HCT116 (cell line): Measurements from ENCODE around the gene ZMYND12. TPM values are rescaled to one million over a fixed set of nuclear protein-coding genes. Genes with fewer than 3 reads are reported as not detected.

Experiments used
- ATAC-seq: fragments of 200-7000 bp; cut with Tn5 transposase; 2 replicates; pipeline ENCODE4 v1.9.1; 2020; ENCODE audit warnings: mild to moderate bottlenecking, moderate library complexity
- BruUV-seq: library from RNA; stranded (reverse); fragments of 400-500 nt; replicated peaks from 2 replicates; lab custom pipeline; 2021; lab: Mats Ljungman, UMichigan
- CTCF ChIA-PET: fragments of 300-600 bp; sonication (Branson Sonifier 250); formaldehyde crosslinking; loops from one replicate; lab custom pipeline; 2021; ENCODE audit warnings: antibody characterized with exemption; lab: Charles Lee
- POLR2A ChIA-PET: fragments of 300-600, 350-600 bp; sonication (Branson Sonifier 250); formaldehyde crosslinking; loops from one replicate; lab custom pipeline; 2021; ENCODE audit warnings: antibody characterized with exemption; lab: Charles Lee
- RAD21 ChIA-PET, 2 experiments: fragments of 300-600 bp; sonication (Branson Sonifier 250); formaldehyde crosslinking; loops; one replicate each; lab custom pipeline; 2023; ENCODE audit warnings: low total read pairs in 2 of 2; ENCODE audit not compliant: uncharacterized antibody in 2 of 2, unreplicated experiment in 2 of 2, low non-redundant PET in 1 of 2; lab: Charles Lee
- DNase-seq: peaks from one replicate; pipeline ENCODE4 v3.0.0-alpha.2; 2010; ENCODE audit warnings: low read depth, low spot score
- H2AFZ ChIP-seq: fragments of 200-600 bp; shearing (Covaris generic), sonication (generic); 2 replicates; pipeline ENCODE4 v1.6.1; 2017; ENCODE audit warnings: low read depth, mixed run types, mixed read lengths, antibody characterized with exemption, low read length; ENCODE audit not compliant: poor library complexity, severe bottlenecking
- H3K27ac ChIP-seq: 2 replicates; pipeline ENCODE4 v1.5.1; 2012; ENCODE audit warnings: low read depth, low read length
- H3K27me3 ChIP-seq: fragments of 200-600 bp; sonication (generic); 2 replicates; pipeline ENCODE4 v1.6.1; 2016; ENCODE audit warnings: mixed run types, low read length, mixed read lengths; ENCODE audit not compliant: insufficient read depth
- H3K36me3 ChIP-seq, 2 experiments: fragments of 200-500 bp in 1 of 2; fragments of 200-600 bp in 1 of 2; sonication (Bioruptor generic) in 1 of 2; sonication (generic) in 1 of 2; 2 replicates each; pipeline versions ENCODE4 v1.5.1 to v1.6.1; 2014 to 2016; ENCODE audit warnings: low read length in 2 of 2, inconsistent platforms in 1 of 2, mixed read lengths in 1 of 2, mixed run types in 1 of 2; ENCODE audit not compliant: insufficient read depth in 2 of 2, control insufficient read depth in 1 of 2
- H3K4me1 ChIP-seq, 2 experiments: fragments of 200-600 bp in 1 of 2; sonication (generic) in 1 of 2; 2 replicates each; pipeline versions ENCODE4 v1.5.1 to v1.6.1; 2012 to 2017; ENCODE audit warnings: low read length in 2 of 2, inconsistent platforms in 1 of 2, mild to moderate bottlenecking in 1 of 2, mixed read lengths in 1 of 2, mixed run types in 1 of 2, moderate library complexity in 1 of 2; ENCODE audit not compliant: insufficient read depth in 2 of 2, control insufficient read depth in 1 of 2
- H3K4me2 ChIP-seq: fragments of 200-600 bp; sonication (generic); 2 replicates; pipeline ENCODE4 v1.6.1; 2017; ENCODE audit warnings: mixed run types, low read length, mixed read lengths
- H3K4me3 ChIP-seq, 2 experiments: fragments of 200-600 bp in 1 of 2; sonication (generic) in 1 of 2; replicated peaks in 1 of 2; 2 replicates each; pipeline ENCODE4 v1.5.1; 2011 to 2016; ENCODE audit warnings: low read length in 2 of 2, control low read depth in 1 of 2, low read depth in 1 of 2, mild to moderate bottlenecking in 1 of 2, mixed read lengths in 1 of 2, mixed run types in 1 of 2
- H3K79me2 ChIP-seq: fragments of 200-600 bp; sonication (generic); 2 replicates; pipeline ENCODE4 v1.6.1; 2017; ENCODE audit warnings: mild to moderate bottlenecking, mixed run types, low read length, moderate library complexity, mixed read lengths; ENCODE audit not compliant: insufficient read depth
- H3K9ac ChIP-seq: fragments of 200-600 bp; sonication (generic); 2 replicates; pipeline ENCODE4 v1.6.1; 2016; ENCODE audit warnings: low read length, mixed read lengths
- H3K9me2 ChIP-seq: fragments of 200-600 bp; sonication (generic), shearing (Covaris generic); 2 replicates; pipeline ENCODE4 v1.6.1; 2017; ENCODE audit warnings: mixed run types, mild to moderate bottlenecking, moderate library complexity; ENCODE audit not compliant: insufficient read depth
- H3K9me3 ChIP-seq, 2 experiments: fragments of 200-500 bp in 1 of 2; fragments of 200-600 bp in 1 of 2; sonication (Bioruptor generic) in 1 of 2; sonication (generic) in 1 of 2; 2 replicates each; pipeline ENCODE4 v1.6.1; 2014 to 2017; ENCODE audit warnings: low read length in 2 of 2, mixed read lengths in 2 of 2, inconsistent platforms in 1 of 2, low read depth in 1 of 2, mild to moderate bottlenecking in 1 of 2, mixed run types in 1 of 2, moderate library complexity in 1 of 2; ENCODE audit not compliant: control insufficient read depth in 1 of 2, insufficient read depth in 1 of 2
- H4K20me1 ChIP-seq: fragments of 200-600 bp; sonication (generic), shearing (Covaris generic); 2 replicates; pipeline ENCODE4 v1.6.1; 2017; ENCODE audit warnings: mixed run types, mild to moderate bottlenecking, moderate library complexity; ENCODE audit not compliant: insufficient read depth
- CBX3 ChIP-seq: IDR thresholded peaks from 2 replicates; pipeline ENCODE4 v1.6.1; 2012; ENCODE audit warnings: low read depth
- CTCF ChIP-seq, 3 experiments: fragments of 200-600 bp in 1 of 3; sonication (generic) in 1 of 3; IDR thresholded peaks in 2 of 3; conservative IDR thresholded peaks in 1 of 3; 2 replicates each; pipeline ENCODE4 v1.5.1; 2012 to 2017; ENCODE audit warnings: low read depth in 2 of 3, low read length in 2 of 3, antibody characterized with exemption in 1 of 3, borderline replicate concordance in 1 of 3, control low read depth in 1 of 3, mild to moderate bottlenecking in 1 of 3, mixed read lengths in 1 of 3, mixed run types in 1 of 3, moderate library complexity in 1 of 3; ENCODE audit not compliant: insufficient read depth in 1 of 3
- EGR1 ChIP-seq: IDR thresholded peaks from 2 replicates; pipeline ENCODE4 v1.6.1; 2012; ENCODE audit warnings: low read depth
- JUND ChIP-seq: IDR thresholded peaks from 2 replicates; pipeline ENCODE4 v1.6.1; 2012
- MAX ChIP-seq: IDR thresholded peaks from 2 replicates; pipeline ENCODE4 v1.6.1; 2012
- POLR2A ChIP-seq: IDR thresholded peaks from 2 replicates; pipeline ENCODE4 v1.7.0; 2011; ENCODE audit warnings: borderline replicate concordance; ENCODE audit not compliant: insufficient read depth, insufficient read length; ENCODE audit errors: extremely low read depth
- REST ChIP-seq: IDR thresholded peaks from 2 replicates; pipeline ENCODE4 v1.6.1; 2012; ENCODE audit warnings: low read depth
- SP1 ChIP-seq: IDR thresholded peaks from 2 replicates; pipeline ENCODE4 v1.6.1; 2012; ENCODE audit warnings: low read depth
- SRF ChIP-seq: IDR thresholded peaks from 2 replicates; pipeline ENCODE4 v1.6.1; 2012; ENCODE audit warnings: low read depth
- YY1 ChIP-seq: IDR thresholded peaks from 2 replicates; pipeline ENCODE4 v1.6.1; 2011; ENCODE audit warnings: low read length, low read depth, moderate library complexity, mild to moderate bottlenecking; ENCODE audit not compliant: insufficient replicate concordance; ENCODE audit errors: extremely low read depth
- ZBTB33 ChIP-seq: IDR thresholded peaks from 2 replicates; pipeline ENCODE4 v1.6.1; 2011; ENCODE audit warnings: mild to moderate bottlenecking, low read length, moderate library complexity; ENCODE audit not compliant: insufficient replicate concordance; ENCODE audit errors: extremely low read depth
- ZFX ChIP-seq: fragments of 450-650 bp; IDR thresholded peaks from 2 replicates; pipeline ENCODE4 v1.6.1; 2017
- ZNF274 ChIP-seq: fragments of 200-500 bp; sonication (Bioruptor generic); IDR thresholded peaks from 2 replicates; pipeline ENCODE4 v1.6.1; 2014; ENCODE audit warnings: mild to moderate bottlenecking, low read depth, low read length, inconsistent platforms
- intact Hi-C: fragments of 100-400 bp; cut with micrococcal nuclease; formaldehyde crosslinking; loops from 2 replicates; pipeline ENCODE4 v1.10.0; 2022
- total RNA-seq: library from RNA; stranded (reverse); gene quantifications from one replicate; pipeline ENCODE4 v1.2.1, GENCODE V29; 2021; ENCODE audit not compliant: unreplicated experiment

The ZMYND12 gene
- total RNA-seq, 1 experiment from 2014 or later, result 0.25 TPM

- ChIA-PET RAD21 (no interaction called here), POLR2A (no interaction called here)
- DNase-seq (no peak), ATAC-seq (no peak)
- BruUV-seq, result no TSS peak
- Histone ChIP-seq H3K4me2 (no peak overlapping the region), H3K9me3 (no peaks in the 10 kb centered on the region), H3K4me3 (no peak overlapping the region), H2AFZ (no peak overlapping the region), H3K36me3 (no peaks in the 10 kb centered on the region), H3K79me2 (no peaks in the 10 kb centered on the region), H3K4me1 (no peaks in the 10 kb centered on the region), H3K27me3 (no peaks in the 10 kb centered on the region), H3K9me2 (no peaks in the 10 kb centered on the region)
- no peak for TF ChIP-seq ZBTB33
- TF ChIP-seq MAX, result no peak
- TF ChIP-seq ZFX, result no peak
- no peak for TF ChIP-seq JUND
- no peak for TF ChIP-seq CBX3
- TF ChIP-seq ZNF274, result no peak
- TF ChIP-seq, all 23 proteins: peak for 0
- H3K27ac ChIP-seq, result no peak overlapping the region
- no peak overlapping the region for H3K9ac ChIP-seq
- no peaks in the 10 kb centered on the region for H4K20me1 ChIP-seq
- intact Hi-C loops, result no loop called here
- CTCF ChIA-PET, result no interaction called here
Observed at GRCh38 chr1:42420121-42420520, 35.7 kb downstream of the ZMYND12 start.

GRCh38 chr1:42419126-42419821 is 36.5 kb downstream of the ZMYND12 start:
- DNase-seq (no peak), ATAC-seq (no peak)
- no peak overlapping the region for H2AFZ ChIP-seq
- H3K9me3 ChIP-seq, result no peaks in the 10 kb centered on the region
- no peaks in the 10 kb centered on the region for H3K27me3 ChIP-seq
- H3K4me2 ChIP-seq, result no peak overlapping the region
- intact Hi-C loops, result no loop called here
- no peaks in the 10 kb centered on the region for H3K79me2 ChIP-seq
- H3K36me3 ChIP-seq, result no peaks in the 10 kb centered on the region
- ChIA-PET RAD21 (no interaction called here), CTCF (no interaction called here), POLR2A (no interaction called here)
- no peak overlapping the region for H3K4me3 ChIP-seq
- H3K9me2 ChIP-seq, result no peaks in the 10 kb centered on the region
- no peaks in the 10 kb centered on the region for H4K20me1 ChIP-seq
- H3K9ac ChIP-seq, result no peak overlapping the region
- no TSS peak for BruUV-seq
- H3K27ac ChIP-seq, result no peak overlapping the region
- H3K4me1 ChIP-seq, result no peaks in the 10 kb centered on the region
- TF ChIP-seq YY1, result no peak
- no peak for TF ChIP-seq EGR1
- TF ChIP-seq CTCF (IDR thresholded peaks at IDR 0.05 in 2 of 3, conservative IDR thresholded peaks at IDR 0.05 in 1 of 3; ENCODE audit: borderline replicate concordance in 1 of 3, insufficient read depth in 1 of 3, low read depth in 2 of 3, low read length in 2 of 3), result no peak
- TF ChIP-seq POLR2A, result no peak
- TF ChIP-seq SRF, result no peak
- no peak for TF ChIP-seq SP1
- TF ChIP-seq ZNF274, result no peak
- no peak for TF ChIP-seq REST
